SH-SY5Y (cell line): ENCODE data around the gene NCAPD2.

ENCODE experiments used
- GATA2 ChIP-seq: IDR thresholded peaks from 2 replicates; pipeline ENCODE4 v1.6.1; 2011; ENCODE audit warnings: mild to moderate bottlenecking, low read depth, low read length
- GATA3 ChIP-seq: IDR thresholded peaks from 2 replicates; pipeline ENCODE4 v1.6.1; 2011; ENCODE audit warnings: low read depth, mild to moderate bottlenecking, low read length, moderate library complexity

- TF ChIP-seq GATA3 = no peak
- no peak for TF ChIP-seq GATA2
Measured at GRCh38 chr12:6569786-6570185, 75.9 kb downstream of the NCAPD2 start.
